HCT116 (cell line): ENCODE measurements around the gene TIMP4. TPM values are rescaled to one million over a fixed set of nuclear protein-coding genes. Genes with fewer than 3 reads are reported as not detected.

Source experiments
- ATAC-seq: fragments of 200-7000 bp; cut with Tn5 transposase; 2 replicates; pipeline ENCODE4 v1.9.1; 2020; ENCODE audit warnings: mild to moderate bottlenecking, moderate library complexity
- BruUV-seq: library from RNA; stranded (reverse); fragments of 400-500 nt; replicated peaks from 2 replicates; lab custom pipeline; 2021; lab: Mats Ljungman, UMichigan
- CTCF ChIA-PET: fragments of 300-600 bp; sonication (Branson Sonifier 250); formaldehyde crosslinking; loops from one replicate; lab custom pipeline; 2021; ENCODE audit warnings: antibody characterized with exemption; lab: Charles Lee
- POLR2A ChIA-PET: fragments of 300-600, 350-600 bp; sonication (Branson Sonifier 250); formaldehyde crosslinking; loops from one replicate; lab custom pipeline; 2021; ENCODE audit warnings: antibody characterized with exemption; lab: Charles Lee
- RAD21 ChIA-PET, 2 experiments: fragments of 300-600 bp; sonication (Branson Sonifier 250); formaldehyde crosslinking; loops; one replicate each; lab custom pipeline; 2023; ENCODE audit warnings: low total read pairs in 2 of 2; ENCODE audit not compliant: uncharacterized antibody in 2 of 2, unreplicated experiment in 2 of 2, low non-redundant PET in 1 of 2; lab: Charles Lee
- DNase-seq: peaks from one replicate; pipeline ENCODE4 v3.0.0-alpha.2; 2010; ENCODE audit warnings: low read depth, low spot score
- H2AFZ ChIP-seq: fragments of 200-600 bp; shearing (Covaris generic), sonication (generic); 2 replicates; pipeline ENCODE4 v1.6.1; 2017; ENCODE audit warnings: low read depth, mixed run types, mixed read lengths, antibody characterized with exemption, low read length; ENCODE audit not compliant: poor library complexity, severe bottlenecking
- H3K27ac ChIP-seq: 2 replicates; pipeline ENCODE4 v1.5.1; 2012; ENCODE audit warnings: low read depth, low read length
- H3K27me3 ChIP-seq: fragments of 200-600 bp; sonication (generic); 2 replicates; pipeline ENCODE4 v1.6.1; 2016; ENCODE audit warnings: mixed run types, low read length, mixed read lengths; ENCODE audit not compliant: insufficient read depth
- H3K36me3 ChIP-seq, 2 experiments: fragments of 200-500 bp in 1 of 2; fragments of 200-600 bp in 1 of 2; sonication (Bioruptor generic) in 1 of 2; sonication (generic) in 1 of 2; 2 replicates each; pipeline versions ENCODE4 v1.5.1 to v1.6.1; 2014 to 2016; ENCODE audit warnings: low read length in 2 of 2, inconsistent platforms in 1 of 2, mixed read lengths in 1 of 2, mixed run types in 1 of 2; ENCODE audit not compliant: insufficient read depth in 2 of 2, control insufficient read depth in 1 of 2
- H3K4me1 ChIP-seq, 2 experiments: fragments of 200-600 bp in 1 of 2; sonication (generic) in 1 of 2; 2 replicates each; pipeline versions ENCODE4 v1.5.1 to v1.6.1; 2012 to 2017; ENCODE audit warnings: low read length in 2 of 2, inconsistent platforms in 1 of 2, mild to moderate bottlenecking in 1 of 2, mixed read lengths in 1 of 2, mixed run types in 1 of 2, moderate library complexity in 1 of 2; ENCODE audit not compliant: insufficient read depth in 2 of 2, control insufficient read depth in 1 of 2
- H3K4me2 ChIP-seq: fragments of 200-600 bp; sonication (generic); 2 replicates; pipeline ENCODE4 v1.6.1; 2017; ENCODE audit warnings: mixed run types, low read length, mixed read lengths
- H3K4me3 ChIP-seq, 2 experiments: fragments of 200-600 bp in 1 of 2; sonication (generic) in 1 of 2; replicated peaks in 1 of 2; 2 replicates each; pipeline ENCODE4 v1.5.1; 2011 to 2016; ENCODE audit warnings: low read length in 2 of 2, control low read depth in 1 of 2, low read depth in 1 of 2, mild to moderate bottlenecking in 1 of 2, mixed read lengths in 1 of 2, mixed run types in 1 of 2
- H3K79me2 ChIP-seq: fragments of 200-600 bp; sonication (generic); 2 replicates; pipeline ENCODE4 v1.6.1; 2017; ENCODE audit warnings: mild to moderate bottlenecking, mixed run types, low read length, moderate library complexity, mixed read lengths; ENCODE audit not compliant: insufficient read depth
- H3K9ac ChIP-seq: fragments of 200-600 bp; sonication (generic); 2 replicates; pipeline ENCODE4 v1.6.1; 2016; ENCODE audit warnings: low read length, mixed read lengths
- H3K9me2 ChIP-seq: fragments of 200-600 bp; sonication (generic), shearing (Covaris generic); 2 replicates; pipeline ENCODE4 v1.6.1; 2017; ENCODE audit warnings: mixed run types, mild to moderate bottlenecking, moderate library complexity; ENCODE audit not compliant: insufficient read depth
- H3K9me3 ChIP-seq, 2 experiments: fragments of 200-500 bp in 1 of 2; fragments of 200-600 bp in 1 of 2; sonication (Bioruptor generic) in 1 of 2; sonication (generic) in 1 of 2; 2 replicates each; pipeline ENCODE4 v1.6.1; 2014 to 2017; ENCODE audit warnings: low read length in 2 of 2, mixed read lengths in 2 of 2, inconsistent platforms in 1 of 2, low read depth in 1 of 2, mild to moderate bottlenecking in 1 of 2, mixed run types in 1 of 2, moderate library complexity in 1 of 2; ENCODE audit not compliant: control insufficient read depth in 1 of 2, insufficient read depth in 1 of 2
- H4K20me1 ChIP-seq: fragments of 200-600 bp; sonication (generic), shearing (Covaris generic); 2 replicates; pipeline ENCODE4 v1.6.1; 2017; ENCODE audit warnings: mixed run types, mild to moderate bottlenecking, moderate library complexity; ENCODE audit not compliant: insufficient read depth
- CEBPB ChIP-seq: IDR thresholded peaks from 2 replicates; pipeline ENCODE4 v1.6.1; 2012; ENCODE audit warnings: low read depth
- EZH2phosphoT487 ChIP-seq: fragments of 200-600 bp; IDR thresholded peaks from 2 replicates; pipeline ENCODE4 v1.6.1; 2018; ENCODE audit warnings: antibody characterized with exemption, borderline replicate concordance
- FOSL1 ChIP-seq: IDR thresholded peaks from 2 replicates; pipeline ENCODE4 v1.6.1; 2012; ENCODE audit warnings: low read depth
- JUND ChIP-seq: IDR thresholded peaks from 2 replicates; pipeline ENCODE4 v1.6.1; 2012
- POLR2A ChIP-seq: IDR thresholded peaks from 2 replicates; pipeline ENCODE4 v1.7.0; 2011; ENCODE audit warnings: borderline replicate concordance; ENCODE audit not compliant: insufficient read depth, insufficient read length; ENCODE audit errors: extremely low read depth
- POLR2AphosphoS5 ChIP-seq: IDR thresholded peaks from 2 replicates; pipeline ENCODE4 v1.6.1; 2011; ENCODE audit warnings: mild to moderate bottlenecking, low read depth, low read length, moderate library complexity
- SIN3A ChIP-seq: IDR thresholded peaks from 2 replicates; pipeline ENCODE4 v1.6.1; 2012; ENCODE audit warnings: low read depth
- SP1 ChIP-seq: IDR thresholded peaks from 2 replicates; pipeline ENCODE4 v1.6.1; 2012; ENCODE audit warnings: low read depth
- SRF ChIP-seq: IDR thresholded peaks from 2 replicates; pipeline ENCODE4 v1.6.1; 2012; ENCODE audit warnings: low read depth
- YY1 ChIP-seq: IDR thresholded peaks from 2 replicates; pipeline ENCODE4 v1.6.1; 2011; ENCODE audit warnings: low read length, low read depth, moderate library complexity, mild to moderate bottlenecking; ENCODE audit not compliant: insufficient replicate concordance; ENCODE audit errors: extremely low read depth
- ZFX ChIP-seq: fragments of 450-650 bp; IDR thresholded peaks from 2 replicates; pipeline ENCODE4 v1.6.1; 2017
- intact Hi-C: fragments of 100-400 bp; cut with micrococcal nuclease; formaldehyde crosslinking; loops from 2 replicates; pipeline ENCODE4 v1.10.0; 2022
- total RNA-seq: library from RNA; stranded (reverse); gene quantifications from one replicate; pipeline ENCODE4 v1.2.1, GENCODE V29; 2021; ENCODE audit not compliant: unreplicated experiment
- TF ChIP-seq, protein P1 (sequence below): IDR thresholded peaks from 2 replicates; pipeline ENCODE4 v1.6.1; 2011; ENCODE audit warnings: mild to moderate bottlenecking, low read length, moderate library complexity; ENCODE audit not compliant: insufficient replicate concordance; ENCODE audit errors: extremely low read depth
- TF ChIP-seq, protein P2 (sequence below), 3 experiments: fragments of 200-600 bp in 1 of 3; sonication (generic) in 1 of 3; IDR thresholded peaks in 2 of 3; conservative IDR thresholded peaks in 1 of 3; 2 replicates each; pipeline ENCODE4 v1.5.1; 2012 to 2017; ENCODE audit warnings: low read depth in 2 of 3, low read length in 2 of 3, antibody characterized with exemption in 1 of 3, borderline replicate concordance in 1 of 3, control low read depth in 1 of 3, mild to moderate bottlenecking in 1 of 3, mixed read lengths in 1 of 3, mixed run types in 1 of 3, moderate library complexity in 1 of 3; ENCODE audit not compliant: insufficient read depth in 1 of 3
- TF ChIP-seq, protein P3 (sequence below): IDR thresholded peaks from 2 replicates; pipeline ENCODE4 v1.6.1; 2012; ENCODE audit warnings: low read depth
- TF ChIP-seq, protein P4 (sequence below): IDR thresholded peaks from 2 replicates; pipeline ENCODE4 v1.6.1; 2012
- TF ChIP-seq, protein P5 (sequence below): IDR thresholded peaks from 2 replicates; pipeline ENCODE4 v1.6.1; 2012

Gene TIMP4
- total RNA-seq, 1 experiment from 2014 or later = not detected

DNA sequence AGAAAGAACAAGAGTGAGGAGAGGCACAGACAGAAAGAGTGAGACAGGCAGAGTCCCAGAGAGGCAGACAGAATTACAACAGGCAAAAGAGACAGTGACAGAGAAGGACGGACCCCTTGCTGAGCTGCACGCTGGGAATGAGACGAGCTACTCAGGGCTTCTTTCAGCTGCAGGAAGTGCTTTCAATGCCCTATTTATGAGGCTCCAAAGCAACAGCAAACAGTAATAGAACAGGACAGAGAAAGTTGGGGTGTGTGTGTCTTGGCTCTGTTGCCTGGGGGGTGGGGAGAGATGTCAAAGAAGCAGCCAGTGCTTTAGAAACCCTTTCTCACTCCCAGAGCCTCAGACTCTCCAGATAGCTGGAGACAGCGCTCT lies 502 bp upstream of the TIMP4 start:
- no peak overlapping the region for H3K4me3 ChIP-seq
- ChIA-PET POLR2A (no interaction called here), RAD21 (no interaction called here), CTCF (no interaction called here)
- no peak overlapping the region for H2AFZ ChIP-seq
- intact Hi-C loops = no loop called here
- no peaks in the 10 kb centered on the region for H3K9me2 ChIP-seq
- H3K27ac ChIP-seq = no peak overlapping the region
- peaks cover 10 to 22% of the 10 kb centered on the region in 2 experiments for H3K4me1 ChIP-seq
- no peaks in the 10 kb centered on the region for H3K9me3 ChIP-seq
- no peak overlapping the region for H3K9ac ChIP-seq
- H3K36me3 ChIP-seq = no peaks in the 10 kb centered on the region
- no peaks in the 10 kb centered on the region for H4K20me1 ChIP-seq
- ATAC-seq = no peak
- H3K79me2 ChIP-seq = no peaks in the 10 kb centered on the region
- H3K4me2 ChIP-seq = no peak overlapping the region
- TF ChIP-seq CEBPB = no peak
- TF ChIP-seq, protein P1, sequence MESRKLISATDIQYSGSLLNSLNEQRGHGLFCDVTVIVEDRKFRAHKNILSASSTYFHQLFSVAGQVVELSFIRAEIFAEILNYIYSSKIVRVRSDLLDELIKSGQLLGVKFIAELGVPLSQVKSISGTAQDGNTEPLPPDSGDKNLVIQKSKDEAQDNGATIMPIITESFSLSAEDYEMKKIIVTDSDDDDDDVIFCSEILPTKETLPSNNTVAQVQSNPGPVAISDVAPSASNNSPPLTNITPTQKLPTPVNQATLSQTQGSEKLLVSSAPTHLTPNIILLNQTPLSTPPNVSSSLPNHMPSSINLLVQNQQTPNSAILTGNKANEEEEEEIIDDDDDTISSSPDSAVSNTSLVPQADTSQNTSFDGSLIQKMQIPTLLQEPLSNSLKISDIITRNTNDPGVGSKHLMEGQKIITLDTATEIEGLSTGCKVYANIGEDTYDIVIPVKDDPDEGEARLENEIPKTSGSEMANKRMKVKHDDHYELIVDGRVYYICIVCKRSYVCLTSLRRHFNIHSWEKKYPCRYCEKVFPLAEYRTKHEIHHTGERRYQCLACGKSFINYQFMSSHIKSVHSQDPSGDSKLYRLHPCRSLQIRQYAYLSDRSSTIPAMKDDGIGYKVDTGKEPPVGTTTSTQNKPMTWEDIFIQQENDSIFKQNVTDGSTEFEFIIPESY = no peak
- no peak for TF ChIP-seq FOSL1
- no peak for TF ChIP-seq ZFX
- TF ChIP-seq JUND = no peak
- TF ChIP-seq POLR2A = no peak
- no peak for TF ChIP-seq POLR2AphosphoS5
- no peak for TF ChIP-seq SP1
- no peak for TF ChIP-seq YY1
- no peak for TF ChIP-seq SIN3A
- TF ChIP-seq, protein P2, sequence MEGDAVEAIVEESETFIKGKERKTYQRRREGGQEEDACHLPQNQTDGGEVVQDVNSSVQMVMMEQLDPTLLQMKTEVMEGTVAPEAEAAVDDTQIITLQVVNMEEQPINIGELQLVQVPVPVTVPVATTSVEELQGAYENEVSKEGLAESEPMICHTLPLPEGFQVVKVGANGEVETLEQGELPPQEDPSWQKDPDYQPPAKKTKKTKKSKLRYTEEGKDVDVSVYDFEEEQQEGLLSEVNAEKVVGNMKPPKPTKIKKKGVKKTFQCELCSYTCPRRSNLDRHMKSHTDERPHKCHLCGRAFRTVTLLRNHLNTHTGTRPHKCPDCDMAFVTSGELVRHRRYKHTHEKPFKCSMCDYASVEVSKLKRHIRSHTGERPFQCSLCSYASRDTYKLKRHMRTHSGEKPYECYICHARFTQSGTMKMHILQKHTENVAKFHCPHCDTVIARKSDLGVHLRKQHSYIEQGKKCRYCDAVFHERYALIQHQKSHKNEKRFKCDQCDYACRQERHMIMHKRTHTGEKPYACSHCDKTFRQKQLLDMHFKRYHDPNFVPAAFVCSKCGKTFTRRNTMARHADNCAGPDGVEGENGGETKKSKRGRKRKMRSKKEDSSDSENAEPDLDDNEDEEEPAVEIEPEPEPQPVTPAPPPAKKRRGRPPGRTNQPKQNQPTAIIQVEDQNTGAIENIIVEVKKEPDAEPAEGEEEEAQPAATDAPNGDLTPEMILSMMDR (IDR thresholded peaks at IDR 0.05 in 2 of 3, conservative IDR thresholded peaks at IDR 0.05 in 1 of 3; ENCODE audit: borderline replicate concordance in 1 of 3, insufficient read depth in 1 of 3, low read depth in 2 of 3, low read length in 2 of 3) = no peak
- TF ChIP-seq, protein P3, sequence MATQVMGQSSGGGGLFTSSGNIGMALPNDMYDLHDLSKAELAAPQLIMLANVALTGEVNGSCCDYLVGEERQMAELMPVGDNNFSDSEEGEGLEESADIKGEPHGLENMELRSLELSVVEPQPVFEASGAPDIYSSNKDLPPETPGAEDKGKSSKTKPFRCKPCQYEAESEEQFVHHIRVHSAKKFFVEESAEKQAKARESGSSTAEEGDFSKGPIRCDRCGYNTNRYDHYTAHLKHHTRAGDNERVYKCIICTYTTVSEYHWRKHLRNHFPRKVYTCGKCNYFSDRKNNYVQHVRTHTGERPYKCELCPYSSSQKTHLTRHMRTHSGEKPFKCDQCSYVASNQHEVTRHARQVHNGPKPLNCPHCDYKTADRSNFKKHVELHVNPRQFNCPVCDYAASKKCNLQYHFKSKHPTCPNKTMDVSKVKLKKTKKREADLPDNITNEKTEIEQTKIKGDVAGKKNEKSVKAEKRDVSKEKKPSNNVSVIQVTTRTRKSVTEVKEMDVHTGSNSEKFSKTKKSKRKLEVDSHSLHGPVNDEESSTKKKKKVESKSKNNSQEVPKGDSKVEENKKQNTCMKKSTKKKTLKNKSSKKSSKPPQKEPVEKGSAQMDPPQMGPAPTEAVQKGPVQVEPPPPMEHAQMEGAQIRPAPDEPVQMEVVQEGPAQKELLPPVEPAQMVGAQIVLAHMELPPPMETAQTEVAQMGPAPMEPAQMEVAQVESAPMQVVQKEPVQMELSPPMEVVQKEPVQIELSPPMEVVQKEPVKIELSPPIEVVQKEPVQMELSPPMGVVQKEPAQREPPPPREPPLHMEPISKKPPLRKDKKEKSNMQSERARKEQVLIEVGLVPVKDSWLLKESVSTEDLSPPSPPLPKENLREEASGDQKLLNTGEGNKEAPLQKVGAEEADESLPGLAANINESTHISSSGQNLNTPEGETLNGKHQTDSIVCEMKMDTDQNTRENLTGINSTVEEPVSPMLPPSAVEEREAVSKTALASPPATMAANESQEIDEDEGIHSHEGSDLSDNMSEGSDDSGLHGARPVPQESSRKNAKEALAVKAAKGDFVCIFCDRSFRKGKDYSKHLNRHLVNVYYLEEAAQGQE = no peak
- TF ChIP-seq EZH2phosphoT487 = no peak
- no peak for TF ChIP-seq SRF
- TF ChIP-seq, protein P4, sequence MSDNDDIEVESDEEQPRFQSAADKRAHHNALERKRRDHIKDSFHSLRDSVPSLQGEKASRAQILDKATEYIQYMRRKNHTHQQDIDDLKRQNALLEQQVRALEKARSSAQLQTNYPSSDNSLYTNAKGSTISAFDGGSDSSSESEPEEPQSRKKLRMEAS = no peak
- TF ChIP-seq, protein P5, sequence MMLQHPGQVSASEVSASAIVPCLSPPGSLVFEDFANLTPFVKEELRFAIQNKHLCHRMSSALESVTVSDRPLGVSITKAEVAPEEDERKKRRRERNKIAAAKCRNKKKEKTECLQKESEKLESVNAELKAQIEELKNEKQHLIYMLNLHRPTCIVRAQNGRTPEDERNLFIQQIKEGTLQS = no peak
- H3K27me3 ChIP-seq = no peaks in the 10 kb centered on the region
- DNase-seq = no peak
- no TSS peak for BruUV-seq
